ENCODE measurements around the gene ARVCF. TPM values are rescaled to one million over a fixed set of nuclear protein-coding genes. Genes with fewer than 3 reads are reported as not detected.
"Not testable (repeated sequence)": the region's sequence is repeated elsewhere in the genome, so short reads cannot be mapped to it uniquely, and the experiment has no call there.

The ARVCF gene
- total RNA-seq, 1 experiment from 2014 or later, result 12.0 TPM

DNA sequence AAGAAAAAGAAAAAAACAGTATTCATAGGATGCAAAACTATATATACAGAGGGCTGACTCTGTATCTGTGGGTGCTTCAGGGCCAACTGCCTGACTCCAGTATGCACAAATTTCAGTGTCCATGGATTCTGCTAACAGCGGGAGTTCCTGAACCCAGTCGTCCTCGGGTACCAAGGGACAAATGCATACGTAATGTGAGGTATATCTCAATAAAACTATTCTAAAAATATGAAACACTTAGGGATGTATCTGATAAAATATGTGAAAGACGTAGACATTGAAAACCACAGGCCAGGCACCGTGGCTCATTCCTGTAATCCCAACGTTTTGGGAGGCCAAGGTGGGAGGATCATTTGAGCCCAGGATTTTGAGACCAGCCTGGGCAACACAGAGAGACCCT lies 88.9 kb downstream of the ARVCF start:
- Mint-ChIP-seq H3K27me3 (ENCODE audit: insufficient read depth, unreplicated experiment) (no peaks in the 10 kb centered on the region), H3K36me3 (ENCODE audit: insufficient read depth, unreplicated experiment) (no peaks in the 10 kb centered on the region), H3K4me3 (ENCODE audit: unreplicated experiment) (no peak overlapping the region), H3K4me1 (ENCODE audit: low read depth, unreplicated experiment) (no peaks in the 10 kb centered on the region), H3K9me3 (ENCODE audit: unreplicated experiment) (no peaks in the 10 kb centered on the region), H3K27ac (ENCODE audit: unreplicated experiment) (no peak overlapping the region)
- no peaks in the 10 kb centered on the region for H3K4me1 ChIP-seq
- ChIA-PET CTCF (no interaction called here), POLR2A (no interaction called here)
- no peak overlapping the region for H3K4me3 ChIP-seq (ENCODE audit: low read depth, low read length)
- no peaks in the 10 kb centered on the region for H3K27me3 ChIP-seq (replicated peaks; ENCODE audit: control insufficient read depth, insufficient read depth, low read length)
- no TSS peak for BruUV-seq (replicated peaks)
- H3K9me3 ChIP-seq, result no peaks in the 10 kb centered on the region
- intact Hi-C loops (cut with micrococcal nuclease; ENCODE audit: unreplicated experiment), result no loop called here
- no peak for DNase-seq
- TF ChIP-seq, protein P1, sequence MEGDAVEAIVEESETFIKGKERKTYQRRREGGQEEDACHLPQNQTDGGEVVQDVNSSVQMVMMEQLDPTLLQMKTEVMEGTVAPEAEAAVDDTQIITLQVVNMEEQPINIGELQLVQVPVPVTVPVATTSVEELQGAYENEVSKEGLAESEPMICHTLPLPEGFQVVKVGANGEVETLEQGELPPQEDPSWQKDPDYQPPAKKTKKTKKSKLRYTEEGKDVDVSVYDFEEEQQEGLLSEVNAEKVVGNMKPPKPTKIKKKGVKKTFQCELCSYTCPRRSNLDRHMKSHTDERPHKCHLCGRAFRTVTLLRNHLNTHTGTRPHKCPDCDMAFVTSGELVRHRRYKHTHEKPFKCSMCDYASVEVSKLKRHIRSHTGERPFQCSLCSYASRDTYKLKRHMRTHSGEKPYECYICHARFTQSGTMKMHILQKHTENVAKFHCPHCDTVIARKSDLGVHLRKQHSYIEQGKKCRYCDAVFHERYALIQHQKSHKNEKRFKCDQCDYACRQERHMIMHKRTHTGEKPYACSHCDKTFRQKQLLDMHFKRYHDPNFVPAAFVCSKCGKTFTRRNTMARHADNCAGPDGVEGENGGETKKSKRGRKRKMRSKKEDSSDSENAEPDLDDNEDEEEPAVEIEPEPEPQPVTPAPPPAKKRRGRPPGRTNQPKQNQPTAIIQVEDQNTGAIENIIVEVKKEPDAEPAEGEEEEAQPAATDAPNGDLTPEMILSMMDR (IDR thresholded peaks at IDR 0.05; ENCODE audit: insufficient read depth in 1 of 2, low read depth in 1 of 2, low read length in 1 of 2, severe bottlenecking in 1 of 2, unreplicated experiment in 1 of 2), result no peak
- no peaks in the 10 kb centered on the region for H3K36me3 ChIP-seq (ENCODE audit: control insufficient read depth, insufficient read depth, low read length)

DNA sequence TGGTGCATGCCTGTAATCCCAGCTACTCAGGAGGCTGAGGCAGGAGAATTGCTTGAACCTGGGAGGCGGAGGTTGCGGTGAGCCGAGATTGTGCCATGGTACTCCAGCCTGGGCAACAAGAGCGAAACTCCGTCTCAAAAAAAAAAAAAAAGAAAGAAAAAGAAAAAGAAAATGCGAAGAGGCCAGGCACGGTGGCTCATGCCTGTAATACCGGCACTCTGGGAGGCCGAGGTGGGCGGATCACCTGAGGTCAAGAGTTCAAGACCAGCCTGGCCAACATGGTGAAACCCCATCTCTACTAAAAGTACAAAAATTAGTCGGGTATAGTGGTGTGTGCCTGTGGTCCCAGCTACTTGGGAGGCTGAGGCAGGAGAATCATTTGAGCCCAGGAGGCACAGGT lies 90.6 kb downstream of the ARVCF start:
- H3K9me3 Mint-ChIP-seq (ENCODE audit: unreplicated experiment); H3K36me3 Mint-ChIP-seq (ENCODE audit: insufficient read depth, unreplicated experiment); H3K9me3 ChIP-seq; H3K27me3 Mint-ChIP-seq (ENCODE audit: insufficient read depth, unreplicated experiment); H3K4me3 Mint-ChIP-seq (ENCODE audit: unreplicated experiment); CTCF ChIA-PET; DNase-seq; H3K27me3 ChIP-seq (replicated peaks; ENCODE audit: control insufficient read depth, insufficient read depth, low read length); POLR2A ChIA-PET; H3K36me3 ChIP-seq (ENCODE audit: control insufficient read depth, insufficient read depth, low read length); intact Hi-C loops (cut with micrococcal nuclease; ENCODE audit: unreplicated experiment); BruUV-seq (replicated peaks); H3K4me1 Mint-ChIP-seq (ENCODE audit: low read depth, unreplicated experiment); H3K4me3 ChIP-seq (ENCODE audit: low read depth, low read length); H3K4me1 ChIP-seq; H3K27ac Mint-ChIP-seq (ENCODE audit: unreplicated experiment): not testable (repeated sequence)

DNA sequence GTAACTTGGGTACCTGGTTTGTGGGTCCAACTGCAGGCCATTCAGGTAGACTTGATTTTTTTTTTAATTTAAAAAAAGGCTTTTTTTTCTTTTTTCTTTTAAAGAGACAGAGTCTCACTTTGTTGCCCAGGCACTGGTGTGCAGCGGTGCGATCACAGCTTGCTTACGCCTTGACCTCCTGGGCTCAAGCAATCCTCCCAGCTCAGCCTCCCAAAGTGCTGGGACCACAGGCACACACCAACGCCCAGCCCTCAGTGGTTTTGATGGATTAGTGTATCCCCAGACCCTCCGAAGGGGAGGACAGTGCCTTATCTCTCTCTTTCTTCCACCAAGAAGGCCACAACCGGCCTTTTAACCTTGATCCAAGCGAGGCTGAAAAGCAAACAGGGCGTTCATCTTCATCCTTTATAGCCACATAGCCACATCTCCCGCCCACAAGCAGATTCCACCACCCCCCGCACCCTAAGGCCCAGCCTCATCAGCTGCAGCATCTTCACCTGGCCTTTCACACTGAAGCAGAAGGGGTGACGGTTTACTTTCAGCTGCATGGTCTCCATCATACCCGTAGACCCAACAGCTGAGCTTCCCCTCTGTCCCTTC lies 92.6 kb downstream of the ARVCF start:
- ChIA-PET POLR2A (no interaction called here), CTCF (no interaction called here)
- no peaks in the 10 kb centered on the region for H3K36me3 ChIP-seq (ENCODE audit: control insufficient read depth, insufficient read depth, low read length)
- H3K27me3 ChIP-seq (replicated peaks; ENCODE audit: control insufficient read depth, insufficient read depth, low read length), result no peaks in the 10 kb centered on the region
- Mint-ChIP-seq H3K27me3 (ENCODE audit: insufficient read depth, unreplicated experiment) (no peaks in the 10 kb centered on the region), H3K27ac (ENCODE audit: unreplicated experiment) (no peak overlapping the region), H3K9me3 (ENCODE audit: unreplicated experiment) (no peaks in the 10 kb centered on the region), H3K4me1 (ENCODE audit: low read depth, unreplicated experiment) (no peaks in the 10 kb centered on the region), H3K4me3 (ENCODE audit: unreplicated experiment) (no peak overlapping the region), H3K36me3 (ENCODE audit: insufficient read depth, unreplicated experiment) (no peaks in the 10 kb centered on the region)
- H3K9me3 ChIP-seq, result no peaks in the 10 kb centered on the region
- DNase-seq, result no peak
- no peak overlapping the region for H3K4me3 ChIP-seq (ENCODE audit: low read depth, low read length)
- TF ChIP-seq, protein P1 (IDR thresholded peaks at IDR 0.05; ENCODE audit: insufficient read depth in 1 of 2, low read depth in 1 of 2, low read length in 1 of 2, severe bottlenecking in 1 of 2, unreplicated experiment in 1 of 2), result no peak
- intact Hi-C loops (cut with micrococcal nuclease; ENCODE audit: unreplicated experiment), result no loop called here
- no peaks in the 10 kb centered on the region for H3K4me1 ChIP-seq
- no TSS peak for BruUV-seq (replicated peaks)

Data from Caco-2 (cell line).